ENCODE measurements around the gene UQCRH.
A peak's percentile ranks its signal among the peaks of the same experiment; 100 is the strongest.
"Not testable (repeated sequence)": the region's sequence is repeated elsewhere in the genome, so short reads cannot be mapped to it uniquely, and the experiment has no call there.

UQCRH gene

GRCh38 chr1:46300673-46301405 is 2.7 kb upstream of the UQCRH start:
- DNase-seq, result no peak

- no peak for DNase-seq
These were observed 2.1 kb upstream of the UQCRH start for GRCh38 chr1:46301406-46301807.

- peak; percentile 62 for DNase-seq
These were observed 1.5 kb upstream of the UQCRH start for GRCh38 chr1:46301808-46302640.

- peak; percentile 34 for DNase-seq
These were observed 859 bp upstream of the UQCRH start for GRCh38 chr1:46302641-46303037.

- no peak for DNase-seq
These were observed 401 bp downstream of the UQCRH start for GRCh38 chr1:46303872-46304326.

GRCh38 chr1:46306159-46306530 is 2.6 kb downstream of the UQCRH start:
- DNase-seq, result no peak

GRCh38 chr1:46309401-46310159 is 6.1 kb downstream of the UQCRH start:
- no peak for DNase-seq

GRCh38 chr1:46310321-46310720 is 6.8 kb downstream of the UQCRH start:
- no peak for DNase-seq

GRCh38 chr1:46315669-46316403 is 12.3 kb downstream of the UQCRH start:
- DNase-seq, result no peak

GRCh38 chr1:46317323-46317722 is 13.8 kb downstream of the UQCRH start:
- DNase-seq, result no peak

GRCh38 chr1:46319301-46319700 is 15.8 kb downstream of the UQCRH start:
- not testable (repeated sequence) for DNase-seq

- not testable (repeated sequence) for DNase-seq
These were observed 16.7 kb downstream of the UQCRH start for GRCh38 chr1:46319960-46320914.

- not testable (repeated sequence) for DNase-seq
These were observed 18.7 kb downstream of the UQCRH start for GRCh38 chr1:46322191-46322590.

GRCh38 chr1:46325285-46326076 is 22.0 kb downstream of the UQCRH start:
- DNase-seq, result not testable (repeated sequence)

GRCh38 chr1:46328182-46328581 is 24.7 kb downstream of the UQCRH start:
- not testable (repeated sequence) for DNase-seq

GRCh38 chr1:46329807-46330206 is 26.3 kb downstream of the UQCRH start:
- not testable (repeated sequence) for DNase-seq

GRCh38 chr1:46330381-46330780 is 26.9 kb downstream of the UQCRH start:
- not testable (repeated sequence) for DNase-seq

- DNase-seq, result not testable (repeated sequence)
These were observed 28.5 kb downstream of the UQCRH start for GRCh38 chr1:46331786-46332540.

- DNase-seq, result no peak
These were observed 30.0 kb downstream of the UQCRH start for GRCh38 chr1:46333300-46334029.
